SKM-1 treated with dmso at 0.1 percent for 144 hours (cell line): ENCODE data around the gene PDAP1.

Source experiments
- DNase-seq: peaks from one replicate; lab custom pipeline; 2025; ENCODE audit not compliant: unreplicated experiment; lab: John Stamatoyannopoulos, UW

Gene PDAP1

GRCh38 chr7:99428972-99429566, 20.7 kb upstream of the PDAP1 start:
- DNase-seq: no peak

- no peak for DNase-seq
Observed at GRCh38 chr7:99424932-99425730, 16.7 kb upstream of the PDAP1 start.

GRCh38 chr7:99422625-99423024, 14.2 kb upstream of the PDAP1 start:
- no peak for DNase-seq

GRCh38 chr7:99422186-99422585, 13.8 kb upstream of the PDAP1 start:
- no peak for DNase-seq

- no peak for DNase-seq
Observed at GRCh38 chr7:99420986-99421385, 12.6 kb upstream of the PDAP1 start.

- DNase-seq: no peak
Observed at GRCh38 chr7:99420213-99420612, 11.8 kb upstream of the PDAP1 start.

- no peak for DNase-seq
Observed at GRCh38 chr7:99419323-99420021, 11.1 kb upstream of the PDAP1 start.

GRCh38 chr7:99418260-99418659, 9.9 kb upstream of the PDAP1 start:
- DNase-seq: no peak

- DNase-seq: peak; percentile 44
Observed at GRCh38 chr7:99415513-99416127, 7.2 kb upstream of the PDAP1 start.

DNA sequence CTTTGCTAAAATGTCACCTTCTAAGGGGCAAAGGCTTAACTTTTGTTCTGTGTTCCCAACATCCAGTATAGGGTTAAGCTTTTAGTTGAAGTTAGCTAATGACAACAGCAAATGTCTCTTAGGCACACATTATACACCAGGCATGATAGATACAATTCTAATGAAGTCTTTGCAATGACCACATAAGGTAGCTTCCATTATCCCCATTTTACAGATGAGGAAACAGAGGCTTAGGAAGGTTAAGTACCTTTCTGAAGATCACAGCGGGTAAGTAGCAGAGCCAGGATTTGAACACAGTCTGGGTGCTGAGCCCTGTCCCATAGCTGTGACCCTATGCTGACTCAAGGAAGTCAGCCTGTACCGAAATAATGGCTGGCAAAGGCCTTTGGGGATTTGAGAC, 2.2 kb upstream of the PDAP1 start:
- no peak for DNase-seq

DNA sequence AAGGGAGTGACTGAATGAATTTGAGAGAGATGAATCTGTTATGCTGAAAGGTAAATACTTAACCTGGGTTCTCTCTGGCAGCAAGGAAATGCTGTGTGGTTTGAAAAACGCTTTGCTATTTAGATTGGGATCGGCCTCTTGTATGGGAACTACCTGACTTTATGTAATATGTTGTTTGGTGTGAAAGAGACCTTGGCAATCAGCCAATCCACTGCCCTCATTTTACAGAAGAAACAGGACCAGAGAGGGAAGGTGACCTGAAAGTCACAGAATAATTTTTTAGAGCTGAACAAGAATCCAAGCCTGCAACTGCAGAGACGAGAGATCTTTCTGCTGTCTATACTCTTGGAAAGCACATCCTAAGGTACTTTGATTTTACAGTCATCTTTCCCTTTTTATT, 1.4 kb upstream of the PDAP1 start:
- no peak for DNase-seq

DNA sequence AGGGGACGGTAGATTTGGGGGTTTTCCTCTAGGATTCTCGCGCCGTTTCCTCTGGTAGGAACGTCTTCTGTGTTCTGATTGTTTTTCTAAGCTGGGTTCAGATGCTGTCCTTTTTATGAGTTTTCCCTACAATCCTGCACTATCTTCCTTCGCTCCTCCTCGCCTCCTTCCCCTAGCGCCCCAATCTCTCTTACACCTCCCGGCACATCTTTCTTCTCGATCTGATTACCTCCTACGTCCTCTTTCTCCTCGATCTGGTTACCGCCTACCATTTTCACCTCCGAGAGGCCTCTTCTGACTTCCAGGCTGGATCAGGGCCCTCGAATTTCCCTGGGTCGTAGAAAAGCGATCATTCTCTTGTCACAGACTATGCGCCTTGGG, 785 bp upstream of the PDAP1 start:
- DNase-seq: no peak

DNA sequence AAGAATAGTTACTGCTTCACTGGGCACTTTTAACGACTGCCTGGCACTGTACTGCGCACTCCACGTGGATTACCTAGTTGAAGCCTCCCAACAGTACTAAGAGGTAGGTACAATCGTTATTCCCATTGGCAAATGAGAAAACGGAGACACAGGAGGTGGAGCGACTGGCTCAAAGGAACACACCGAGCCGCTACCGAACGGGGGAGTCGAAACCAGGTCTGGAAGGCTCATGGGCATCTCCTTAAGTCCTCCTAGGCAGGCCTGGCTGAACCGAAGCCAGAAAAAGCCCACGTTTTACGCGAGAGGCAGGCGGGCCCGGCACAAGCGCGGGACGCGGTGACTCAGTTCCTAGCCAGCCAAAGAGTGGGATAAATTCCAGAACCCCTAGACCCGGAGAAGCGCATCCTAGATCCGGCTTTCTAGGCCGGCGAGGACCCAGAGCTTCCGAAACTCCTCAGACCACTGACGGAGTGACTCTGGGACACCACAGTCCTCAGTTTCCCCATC, 472 bp downstream of the PDAP1 start:
- no peak for DNase-seq

DNA sequence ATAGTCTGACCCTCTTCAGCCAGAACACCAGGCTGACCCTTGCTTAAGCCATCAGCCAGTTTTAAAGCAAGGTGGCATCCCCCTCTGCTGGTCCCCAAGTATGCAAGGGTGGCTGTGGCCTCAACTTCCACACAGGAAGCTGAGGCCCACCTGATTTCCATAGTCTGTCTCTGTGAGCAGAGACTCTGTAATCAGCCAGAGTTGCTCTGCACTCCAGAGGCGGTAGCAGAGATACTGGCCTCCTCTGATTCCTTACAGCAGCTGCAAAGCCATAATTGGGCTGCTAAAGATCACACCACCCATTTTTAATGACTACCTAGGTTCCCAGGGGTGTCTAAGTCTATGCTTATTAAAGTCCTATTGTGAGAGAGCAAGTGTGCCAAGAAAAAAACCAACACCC, 1.8 kb downstream of the PDAP1 start:
- no peak for DNase-seq

DNA sequence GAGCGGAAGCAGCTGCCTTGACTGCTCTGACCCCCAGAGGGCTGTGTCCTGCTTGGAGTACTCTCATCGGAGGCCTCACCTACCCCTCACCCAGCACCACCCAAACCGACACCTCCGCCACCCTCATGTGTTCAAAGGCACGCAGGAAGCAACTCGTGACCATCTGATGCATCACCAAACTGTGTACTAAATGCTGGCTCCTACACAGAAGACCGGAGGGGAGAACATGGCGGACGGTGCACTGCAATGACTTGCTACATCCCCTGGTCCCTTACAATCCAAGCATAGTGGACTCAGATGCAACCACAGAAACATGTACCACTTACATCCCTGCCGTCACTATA, 3.4 kb downstream of the PDAP1 start:
- DNase-seq: no peak

DNA sequence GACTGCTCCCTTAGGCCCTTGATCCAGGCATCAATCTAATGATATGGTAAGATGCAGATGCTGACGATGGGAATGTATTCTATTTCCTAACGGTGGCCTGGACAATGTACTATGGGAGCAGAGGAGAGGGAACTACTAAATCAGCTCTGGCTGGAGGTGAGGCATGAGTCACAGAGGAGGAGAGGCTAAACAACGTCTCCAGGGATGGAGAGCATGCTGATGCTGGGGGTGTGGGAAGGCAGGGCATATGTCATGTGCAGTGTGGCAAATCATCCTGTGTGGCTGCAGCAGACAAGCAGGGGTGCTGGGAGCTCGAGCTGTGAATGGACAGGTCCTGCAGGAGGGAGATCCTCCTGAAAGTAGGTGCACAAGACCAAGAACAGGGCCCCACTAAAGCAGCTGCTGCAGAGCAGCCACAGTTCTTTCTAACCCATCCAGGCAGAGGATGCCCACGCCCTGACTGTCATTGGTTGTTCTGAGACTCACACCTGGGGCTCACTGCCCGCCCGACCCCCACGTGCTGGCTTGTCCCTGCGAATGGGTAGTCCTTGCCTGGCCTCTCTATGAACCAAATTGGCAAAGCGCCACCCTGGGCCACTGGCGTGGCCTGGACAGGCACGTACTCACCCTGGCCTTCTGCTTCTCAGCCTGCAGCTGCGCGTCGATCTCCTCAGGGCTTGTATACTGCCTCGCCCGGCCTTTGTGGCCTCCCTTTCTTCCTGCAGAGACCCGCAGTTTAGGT, 4.0 kb downstream of the PDAP1 start:
- DNase-seq: no peak

GRCh38 chr7:99403764-99404163, 4.6 kb downstream of the PDAP1 start:
- no peak for DNase-seq

DNA sequence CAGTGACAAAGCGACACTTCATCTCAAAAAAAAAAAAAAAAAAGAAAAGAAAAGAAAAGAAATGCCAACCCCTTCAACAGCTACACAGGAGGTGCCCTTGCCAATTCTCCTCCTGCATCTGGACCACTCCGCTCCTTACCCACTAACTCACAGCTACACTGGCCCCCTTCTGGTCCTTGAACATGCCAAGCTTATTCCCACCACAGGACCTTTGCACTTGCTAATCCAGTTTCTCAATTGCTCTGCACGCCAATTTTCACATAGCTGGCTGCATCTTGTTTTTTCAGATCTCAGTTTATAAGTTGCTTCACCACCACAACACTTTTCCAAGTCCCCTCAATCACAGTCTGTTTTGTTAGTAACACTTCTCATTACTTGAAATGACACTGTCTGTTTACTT, 5.5 kb downstream of the PDAP1 start:
- no peak for DNase-seq

DNA sequence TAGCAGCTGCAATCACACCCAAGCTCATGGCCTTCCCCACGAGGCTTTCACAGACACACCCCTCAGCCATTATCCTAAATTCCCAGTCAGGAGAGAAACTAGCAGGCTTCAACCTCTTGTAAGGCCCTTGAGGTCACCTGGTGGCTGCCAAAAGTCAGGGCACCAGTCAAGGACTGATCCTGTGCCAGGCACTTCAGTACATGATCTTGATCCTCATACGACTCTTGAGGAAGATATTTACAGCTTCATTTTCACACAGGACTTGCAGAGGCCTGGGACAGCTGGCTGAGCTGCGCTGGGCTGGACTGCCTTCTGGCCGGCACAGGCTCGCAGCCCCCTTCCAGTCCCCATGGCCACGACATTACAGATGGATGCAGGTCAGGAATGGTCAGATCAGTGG, 8.8 kb downstream of the PDAP1 start:
- no peak for DNase-seq

GRCh38 chr7:99398891-99399445, 9.4 kb downstream of the PDAP1 start:
- no peak for DNase-seq
